Measurements from ENCODE around the gene MKLN1. TPM values are rescaled to one million over a fixed set of nuclear protein-coding genes. Genes with fewer than 3 reads are reported as not detected.
"Not testable (repeated sequence)": the region's sequence is repeated elsewhere in the genome, so short reads cannot be mapped to it uniquely, and the experiment has no call there.

MKLN1 gene
- total RNA-seq, 2 donors from 2014 or later: 44.9 to 49.6 TPM

GRCh38 chr7:131507592-131508331, 180.1 kb downstream of the MKLN1 start:
- peak overlapping the region in 1 of 2 donors; percentile 17 for H3K4me3 Mint-ChIP-seq
- H3K36me3 Mint-ChIP-seq (ENCODE audit: insufficient read depth in 2 of 2): no peaks in the 10 kb centered on the region
- H3K27ac Mint-ChIP-seq: no peak overlapping the region
- H3K9me3 Mint-ChIP-seq: no peaks in the 10 kb centered on the region
- peak; percentile 81 to 86 for DNase-seq
- peaks cover 29% of the 10 kb centered on the region for H3K4me1 Mint-ChIP-seq (ENCODE audit: low read depth)
- peaks cover 17% of the 10 kb centered on the region for H3K27me3 Mint-ChIP-seq (ENCODE audit: low read depth)
- ATAC-seq (replicated peaks in 1 of 2): peak; percentile 78 to 82

- Mint-ChIP-seq H3K36me3 (ENCODE audit: insufficient read depth in 2 of 2) (no peaks in the 10 kb centered on the region), H3K4me3 (no peak overlapping the region), H3K27ac (no peak overlapping the region), H3K4me1 (ENCODE audit: low read depth) (peaks cover 34% of the 10 kb centered on the region), H3K27me3 (ENCODE audit: low read depth) (peaks cover 17% of the 10 kb centered on the region), H3K9me3 (no peaks in the 10 kb centered on the region)
- DNase-seq: no peak
- no peak for ATAC-seq (replicated peaks in 1 of 2)
Observed at GRCh38 chr7:131508754-131509486, 181.2 kb downstream of the MKLN1 start.

DNA sequence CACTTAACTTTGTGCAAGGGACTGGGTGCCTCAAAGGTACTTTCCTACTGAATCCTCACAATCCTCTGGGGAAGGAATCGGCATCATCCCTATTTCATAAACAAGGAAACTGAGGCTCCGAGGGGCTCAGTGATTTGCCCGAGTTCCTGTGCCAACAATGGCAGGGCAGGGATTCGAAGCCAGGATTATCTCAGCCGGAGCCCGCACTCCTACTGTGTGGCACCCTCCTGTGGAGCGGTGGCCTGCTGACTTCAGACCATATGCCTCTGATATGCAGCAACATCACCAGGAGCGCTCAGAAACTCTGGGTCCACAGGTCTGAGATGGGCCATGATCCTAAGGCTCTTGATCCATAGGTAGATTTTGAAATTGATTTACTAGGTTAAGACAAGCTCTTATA, 182.1 kb downstream of the MKLN1 start:
- ATAC-seq (replicated peaks in 1 of 2) (no peak), DNase-seq (no peak)
- no peak overlapping the region for H3K27ac Mint-ChIP-seq
- H3K4me1 Mint-ChIP-seq (ENCODE audit: low read depth): peaks cover 32% of the 10 kb centered on the region
- H3K27me3 Mint-ChIP-seq (ENCODE audit: low read depth): peaks cover 17% of the 10 kb centered on the region
- no peaks in the 10 kb centered on the region for H3K9me3 Mint-ChIP-seq
- no peaks in the 10 kb centered on the region for H3K36me3 Mint-ChIP-seq (ENCODE audit: insufficient read depth in 2 of 2)
- H3K4me3 Mint-ChIP-seq: no peak overlapping the region

DNA sequence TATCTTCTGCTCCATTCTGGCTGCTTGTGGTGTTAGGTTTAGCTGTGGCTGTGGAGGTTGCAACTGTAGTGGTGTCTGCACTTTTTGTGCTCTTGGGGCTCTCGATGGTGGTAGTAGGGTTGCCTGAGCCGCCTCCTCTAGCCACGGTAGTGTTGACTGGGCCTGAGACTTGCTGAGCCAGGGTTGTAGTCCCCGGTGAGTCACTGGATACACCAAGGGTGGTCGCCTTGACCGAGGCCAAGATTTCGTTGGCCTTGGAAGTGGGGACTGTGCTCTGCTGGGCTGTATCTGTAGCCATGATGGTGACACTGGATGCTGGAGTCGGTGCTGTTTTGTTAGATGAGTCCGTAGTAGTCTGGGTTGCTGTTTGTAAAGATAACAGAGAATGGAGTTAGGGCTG, 183.4 kb downstream of the MKLN1 start:
- Mint-ChIP-seq H3K9me3 (no peaks in the 10 kb centered on the region), H3K4me3 (no peak overlapping the region), H3K27me3 (ENCODE audit: low read depth) (peaks cover 17% of the 10 kb centered on the region), H3K4me1 (ENCODE audit: low read depth) (peaks cover 27% of the 10 kb centered on the region), H3K27ac (no peak overlapping the region), H3K36me3 (ENCODE audit: insufficient read depth in 2 of 2) (no peaks in the 10 kb centered on the region)
- ATAC-seq (replicated peaks in 1 of 2): no peak
- no peak for DNase-seq

DNA sequence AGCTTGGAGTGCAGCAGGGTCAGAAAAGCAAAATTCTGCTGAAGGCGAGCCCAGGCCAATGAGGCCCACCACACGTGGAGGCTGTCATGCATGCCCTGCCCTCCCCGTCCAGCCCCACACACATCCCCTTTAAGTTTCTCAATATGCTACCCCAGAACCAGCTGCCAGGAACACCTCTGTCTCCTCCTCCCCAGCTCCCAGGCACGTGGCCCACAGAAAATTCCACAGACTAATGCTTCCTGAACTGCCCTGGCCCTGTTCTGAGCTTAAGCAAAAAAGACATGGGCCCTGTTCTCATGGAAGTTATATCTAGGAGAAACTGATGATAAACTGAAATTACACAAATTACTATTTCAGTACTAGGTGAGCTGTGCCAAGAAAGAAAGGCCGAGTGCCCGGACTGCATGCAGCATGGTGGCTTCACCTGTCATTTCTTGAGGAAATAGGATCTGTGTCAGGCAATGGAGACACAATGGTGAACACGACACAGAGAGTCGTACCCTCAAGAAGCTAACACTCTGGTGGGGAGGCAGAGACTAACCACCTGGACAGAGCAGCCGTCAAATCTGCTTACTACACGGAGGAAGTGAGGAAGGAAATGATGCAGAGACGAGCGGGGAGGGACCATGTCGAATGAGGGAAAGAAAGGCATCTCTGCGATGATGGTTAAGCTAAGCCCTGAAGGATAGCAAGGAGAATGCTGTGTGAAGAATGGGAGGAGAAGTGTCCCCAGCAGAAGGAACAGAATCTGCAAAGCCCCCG, 184.3 kb downstream of the MKLN1 start:
- H3K36me3 Mint-ChIP-seq (ENCODE audit: insufficient read depth in 2 of 2): no peaks in the 10 kb centered on the region
- ATAC-seq (replicated peaks in 1 of 2): no peak

DNA sequence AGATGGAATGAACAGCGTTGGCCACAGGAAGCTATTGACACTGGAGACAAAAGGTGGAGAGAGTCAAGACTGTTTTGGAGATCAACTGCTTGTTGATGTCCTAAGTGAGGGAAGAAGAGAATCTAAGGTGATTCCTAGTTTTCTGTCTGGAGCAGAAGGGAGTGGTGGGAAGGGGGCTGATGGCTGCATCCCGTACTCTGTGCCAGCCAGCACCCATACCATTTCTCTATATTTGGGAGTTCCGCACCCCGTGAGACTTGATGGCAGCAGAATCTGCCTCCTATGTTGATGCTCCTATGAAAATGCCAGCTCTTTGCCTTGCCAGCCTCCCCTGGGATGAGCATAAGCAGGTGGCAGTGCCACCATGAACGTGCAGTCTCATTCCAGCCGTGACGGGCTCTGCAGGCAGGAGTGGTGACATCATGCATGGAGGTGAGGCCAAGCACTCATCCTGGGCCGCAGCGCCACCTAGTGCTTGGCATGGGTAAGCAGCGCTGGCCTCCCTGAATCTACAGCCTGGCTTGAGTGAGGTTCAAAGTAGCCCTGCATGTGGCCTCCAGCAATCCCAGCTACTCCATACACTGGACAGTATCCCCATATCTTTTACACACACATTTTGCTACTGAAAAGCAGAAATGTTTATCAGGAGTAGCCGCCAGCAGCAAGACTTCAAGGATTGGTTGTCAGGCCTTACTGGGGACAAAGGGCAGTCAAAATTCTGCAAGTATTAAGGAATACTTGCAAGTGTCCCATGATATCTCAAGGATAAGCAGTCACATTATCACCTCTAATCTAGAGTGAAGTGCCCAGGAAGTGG, 185.8 kb downstream of the MKLN1 start:
- peaks cover 17% of the 10 kb centered on the region for H3K4me1 Mint-ChIP-seq (ENCODE audit: low read depth)
- H3K36me3 Mint-ChIP-seq (ENCODE audit: insufficient read depth in 2 of 2): no peaks in the 10 kb centered on the region
- H3K27ac Mint-ChIP-seq: no peak overlapping the region
- H3K4me3 Mint-ChIP-seq: peak overlapping the region in 1 of 2 donors; percentile 30
- peak; percentile 83 to 85 for DNase-seq
- peaks cover 7% of the 10 kb centered on the region for H3K27me3 Mint-ChIP-seq (ENCODE audit: low read depth)
- peak; percentile 89 to 93 for ATAC-seq (replicated peaks in 1 of 2)
- no peaks in the 10 kb centered on the region for H3K9me3 Mint-ChIP-seq

More for the DNA sequence above, 184.3 kb downstream of the MKLN1 start:
- no peak overlapping the region for H3K27ac Mint-ChIP-seq
- peaks cover 17% of the 10 kb centered on the region for H3K27me3 Mint-ChIP-seq (ENCODE audit: low read depth)
- no peaks in the 10 kb centered on the region for H3K9me3 Mint-ChIP-seq
- H3K4me1 Mint-ChIP-seq (ENCODE audit: low read depth): peaks cover 27% of the 10 kb centered on the region
- H3K4me3 Mint-ChIP-seq: no peak overlapping the region
- no peak for DNase-seq

DNA sequence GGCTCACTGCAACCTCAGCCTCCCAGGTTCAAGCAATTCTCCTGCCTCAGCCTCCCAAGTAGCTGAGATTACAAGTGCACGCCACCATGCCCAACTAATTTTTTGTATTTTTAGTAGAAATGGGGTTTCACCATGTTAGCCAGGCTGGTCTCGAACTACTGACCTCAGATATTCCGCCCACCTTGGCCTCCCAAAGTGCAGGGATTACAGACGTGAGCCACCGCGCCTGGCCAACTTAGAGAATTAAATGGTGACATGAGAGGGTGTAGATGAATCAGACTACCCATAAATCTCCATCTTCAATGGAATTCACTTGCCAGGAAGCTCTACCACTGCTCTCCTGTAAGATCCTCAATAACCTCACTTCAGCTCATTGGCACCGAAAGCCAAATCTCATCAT, 187.8 kb downstream of the MKLN1 start:
- not testable (repeated sequence) for H3K9me3 Mint-ChIP-seq; H3K36me3 Mint-ChIP-seq (ENCODE audit: insufficient read depth in 2 of 2); H3K4me3 Mint-ChIP-seq; ATAC-seq (replicated peaks in 1 of 2); H3K27ac Mint-ChIP-seq; DNase-seq; H3K27me3 Mint-ChIP-seq (ENCODE audit: low read depth)
- H3K4me1 Mint-ChIP-seq (ENCODE audit: low read depth): peaks cover 16% of the 10 kb centered on the region

GRCh38 chr7:131517218-131517923, 189.7 kb downstream of the MKLN1 start:
- no peak overlapping the region for H3K4me3 Mint-ChIP-seq
- peaks cover 14% of the 10 kb centered on the region for H3K4me1 Mint-ChIP-seq (ENCODE audit: low read depth)
- ATAC-seq (replicated peaks in 1 of 2): no peak
- H3K27ac Mint-ChIP-seq: no peak overlapping the region
- H3K36me3 Mint-ChIP-seq (ENCODE audit: insufficient read depth in 2 of 2): no peaks in the 10 kb centered on the region
- H3K9me3 Mint-ChIP-seq: no peaks in the 10 kb centered on the region
- no peaks in the 10 kb centered on the region for H3K27me3 Mint-ChIP-seq (ENCODE audit: low read depth)
- DNase-seq: no peak

DNA sequence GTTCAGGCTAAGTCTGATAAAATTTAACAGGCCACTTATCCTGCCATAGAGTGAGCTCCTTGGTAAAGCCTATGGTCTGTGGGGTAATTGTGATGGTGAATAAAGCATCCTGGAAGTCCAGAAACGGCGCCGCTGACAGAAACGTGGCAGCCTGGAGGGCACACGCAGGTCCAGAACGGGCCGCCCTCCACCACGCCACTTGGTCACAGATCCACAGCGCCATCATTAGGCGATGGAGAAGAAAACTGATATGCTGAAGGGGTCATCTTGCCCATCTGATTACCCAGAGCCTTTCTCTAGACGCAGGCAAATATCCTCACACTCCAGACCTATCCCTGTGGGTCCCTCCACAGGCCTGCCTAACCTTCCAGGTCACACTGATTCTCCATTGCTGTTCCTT, 190.9 kb downstream of the MKLN1 start:
- Mint-ChIP-seq H3K9me3 (no peaks in the 10 kb centered on the region), H3K4me1 (ENCODE audit: low read depth) (peaks cover 13% of the 10 kb centered on the region), H3K36me3 (ENCODE audit: insufficient read depth in 2 of 2) (no peaks in the 10 kb centered on the region), H3K27me3 (ENCODE audit: low read depth) (no peaks in the 10 kb centered on the region), H3K4me3 (no peak overlapping the region), H3K27ac (no peak overlapping the region)
- no peak for DNase-seq
- no peak for ATAC-seq (replicated peaks in 1 of 2)

DNA sequence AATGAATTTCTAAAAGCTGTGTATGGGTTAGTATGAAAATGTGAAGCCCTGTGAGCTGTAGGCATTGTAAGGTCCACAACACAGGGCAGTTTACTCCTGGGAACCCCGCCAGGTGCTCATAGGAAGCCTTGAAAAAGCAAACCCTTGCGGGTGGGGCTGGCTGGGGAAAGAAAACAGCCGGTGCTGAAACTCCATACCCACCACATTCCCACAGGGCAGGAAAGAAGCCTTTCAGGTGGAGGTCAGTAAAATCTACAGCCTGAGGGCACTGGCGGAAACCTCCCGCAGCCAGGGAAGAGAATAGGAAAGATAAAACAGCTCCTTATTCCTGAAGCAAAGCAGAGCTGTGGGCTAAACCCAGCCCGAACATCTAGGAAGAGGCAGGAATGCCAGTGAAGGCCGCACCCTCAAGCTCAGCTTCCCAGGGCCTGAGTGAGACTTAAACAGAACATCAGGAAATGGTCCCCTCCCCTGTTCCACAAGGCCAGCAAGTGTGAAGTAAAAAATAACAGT, 194.0 kb downstream of the MKLN1 start:
- Mint-ChIP-seq H3K36me3 (ENCODE audit: insufficient read depth in 2 of 2) (peaks cover 0 to 2% of the 10 kb centered on the region in 2 donors), H3K4me3 (peak overlapping the region in 1 of 2 donors; percentile 29), H3K4me1 (ENCODE audit: low read depth) (peaks cover 12% of the 10 kb centered on the region), H3K27me3 (ENCODE audit: low read depth) (no peaks in the 10 kb centered on the region), H3K27ac (no peak overlapping the region), H3K9me3 (no peaks in the 10 kb centered on the region)
- DNase-seq: no peak
- ATAC-seq (replicated peaks in 1 of 2): no peak

GRCh38 chr7:131522325-131522930, 194.8 kb downstream of the MKLN1 start:
- Mint-ChIP-seq H3K36me3 (ENCODE audit: insufficient read depth in 2 of 2) (peaks cover 0 to 2% of the 10 kb centered on the region in 2 donors), H3K9me3 (no peaks in the 10 kb centered on the region), H3K27ac (no peak overlapping the region), H3K27me3 (ENCODE audit: low read depth) (no peaks in the 10 kb centered on the region), H3K4me3 (peak overlapping the region; percentile 6 to 69), H3K4me1 (ENCODE audit: low read depth) (peaks cover 17% of the 10 kb centered on the region)
- ATAC-seq (replicated peaks in 1 of 2) (peak; percentile 74 to 94), DNase-seq (no peak)

Data from activated T-cell treated with anti-CD3 and anti-CD28 coated beads, Interleukin-2, amount 50 U/mL, for 72 hours (primary cell).